Measurements from ENCODE around the gene RASGEF1C. TPM values are rescaled to one million over a fixed set of nuclear protein-coding genes. Genes with fewer than 3 reads are reported as not detected.
A peak's percentile ranks its signal among the peaks of the same experiment; 100 is the strongest.

RASGEF1C gene
- total RNA-seq, 6 experiments from 2014 or later = 0.64 TPM; not detected in 5

DNA sequence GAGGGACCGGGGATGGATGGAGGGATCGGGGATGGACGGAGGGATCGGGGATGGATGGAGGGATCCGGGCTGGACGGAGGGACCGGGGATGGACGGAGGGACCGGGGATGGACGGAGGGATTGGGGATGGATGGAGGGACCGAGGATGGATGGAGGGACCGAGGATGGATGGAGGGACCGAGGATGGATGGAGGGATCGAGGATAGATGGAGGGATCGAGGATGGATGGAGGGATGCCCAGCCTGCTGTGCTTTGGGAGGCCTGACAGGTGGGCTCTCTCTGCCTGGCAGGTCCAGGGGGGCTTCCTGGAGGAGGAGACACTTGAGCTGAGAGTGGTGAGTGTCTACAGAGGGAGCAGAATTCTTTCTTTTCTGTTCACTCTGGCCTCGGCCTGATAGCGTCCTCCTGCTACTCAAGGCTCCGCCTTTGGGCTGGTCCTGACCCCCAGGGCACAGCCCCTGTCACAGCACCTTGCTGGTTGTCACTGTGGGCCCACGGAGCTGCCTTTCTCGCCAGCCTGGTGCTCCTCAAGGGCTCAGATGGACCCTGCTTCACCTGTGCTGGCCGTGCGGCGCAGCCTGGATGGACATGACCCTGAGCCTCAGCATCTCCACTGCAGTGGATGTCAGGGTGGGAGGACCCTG lies 95.2 kb downstream of the RASGEF1C start:
- TF ChIP-seq, protein P1, sequence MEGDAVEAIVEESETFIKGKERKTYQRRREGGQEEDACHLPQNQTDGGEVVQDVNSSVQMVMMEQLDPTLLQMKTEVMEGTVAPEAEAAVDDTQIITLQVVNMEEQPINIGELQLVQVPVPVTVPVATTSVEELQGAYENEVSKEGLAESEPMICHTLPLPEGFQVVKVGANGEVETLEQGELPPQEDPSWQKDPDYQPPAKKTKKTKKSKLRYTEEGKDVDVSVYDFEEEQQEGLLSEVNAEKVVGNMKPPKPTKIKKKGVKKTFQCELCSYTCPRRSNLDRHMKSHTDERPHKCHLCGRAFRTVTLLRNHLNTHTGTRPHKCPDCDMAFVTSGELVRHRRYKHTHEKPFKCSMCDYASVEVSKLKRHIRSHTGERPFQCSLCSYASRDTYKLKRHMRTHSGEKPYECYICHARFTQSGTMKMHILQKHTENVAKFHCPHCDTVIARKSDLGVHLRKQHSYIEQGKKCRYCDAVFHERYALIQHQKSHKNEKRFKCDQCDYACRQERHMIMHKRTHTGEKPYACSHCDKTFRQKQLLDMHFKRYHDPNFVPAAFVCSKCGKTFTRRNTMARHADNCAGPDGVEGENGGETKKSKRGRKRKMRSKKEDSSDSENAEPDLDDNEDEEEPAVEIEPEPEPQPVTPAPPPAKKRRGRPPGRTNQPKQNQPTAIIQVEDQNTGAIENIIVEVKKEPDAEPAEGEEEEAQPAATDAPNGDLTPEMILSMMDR (IDR thresholded peaks at IDR 0.05) = no peak
- no peak for TF ChIP-seq POLR2A (IDR thresholded peaks at IDR 0.05)
- intact Hi-C loops (cut with DNase I) = no loop called here
- WGBS (ENCODE audit: insufficient coverage, low coverage, low lambda C conversion rate, missing lambda C conversion rate) = 86% methylated on average over 16 of the region's 23 CpGs

DNA sequence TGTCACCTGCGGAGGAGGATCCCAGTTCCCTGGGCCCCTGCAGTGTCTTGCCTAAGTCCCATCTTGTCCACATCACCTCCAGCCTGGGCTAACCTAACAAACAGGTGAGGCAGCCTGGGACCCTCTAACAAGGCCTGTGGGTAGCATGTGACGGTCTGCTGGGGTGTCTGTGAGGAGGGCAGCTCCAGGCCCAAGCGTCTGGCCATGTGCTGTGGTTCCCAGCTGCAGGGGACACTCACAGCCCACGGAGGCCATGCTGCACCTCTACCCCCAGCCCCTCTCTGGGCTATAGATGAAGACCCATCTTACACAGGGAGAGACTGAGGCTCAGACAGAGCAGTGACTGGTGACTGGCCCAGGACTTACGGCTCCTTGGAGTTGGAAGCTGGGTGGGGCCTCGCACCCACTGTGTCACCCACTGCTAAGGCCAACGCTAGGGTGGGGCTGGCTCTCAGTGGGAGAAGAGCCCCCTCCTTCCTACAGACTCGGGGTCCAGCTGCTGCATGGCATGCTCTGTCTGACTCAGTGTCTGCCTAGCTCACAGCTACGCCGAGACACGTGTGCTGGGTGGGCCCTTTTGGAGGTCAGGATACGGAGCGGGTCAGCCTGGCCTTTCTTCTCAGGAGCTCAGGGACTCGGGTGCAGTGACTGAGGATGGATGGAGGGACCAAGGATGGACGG lies 96.7 kb downstream of the RASGEF1C start:
- DNase-seq = peak in 1 of 3 donors; percentile 6
- no peaks in the 10 kb centered on the region for H3K27me3 ChIP-seq
- WGBS (ENCODE audit: insufficient coverage, low coverage, low lambda C conversion rate, missing lambda C conversion rate) = 50% methylated on average over 2 of the region's 15 CpGs

More for the DNA sequence above, 95.2 kb downstream of the RASGEF1C start:
- Histone ChIP-seq H3K36me3 (no peaks in the 10 kb centered on the region), H3K27ac (no peak overlapping the region), H3K27me3 (no peaks in the 10 kb centered on the region), H3K4me3 (no peak overlapping the region), H3K4me1 (no peaks in the 10 kb centered on the region), H3K9me3 (no peaks in the 10 kb centered on the region)
- no peak for ATAC-seq
- peak; percentile 9 to 43 (median 41) for DNase-seq

DNA sequence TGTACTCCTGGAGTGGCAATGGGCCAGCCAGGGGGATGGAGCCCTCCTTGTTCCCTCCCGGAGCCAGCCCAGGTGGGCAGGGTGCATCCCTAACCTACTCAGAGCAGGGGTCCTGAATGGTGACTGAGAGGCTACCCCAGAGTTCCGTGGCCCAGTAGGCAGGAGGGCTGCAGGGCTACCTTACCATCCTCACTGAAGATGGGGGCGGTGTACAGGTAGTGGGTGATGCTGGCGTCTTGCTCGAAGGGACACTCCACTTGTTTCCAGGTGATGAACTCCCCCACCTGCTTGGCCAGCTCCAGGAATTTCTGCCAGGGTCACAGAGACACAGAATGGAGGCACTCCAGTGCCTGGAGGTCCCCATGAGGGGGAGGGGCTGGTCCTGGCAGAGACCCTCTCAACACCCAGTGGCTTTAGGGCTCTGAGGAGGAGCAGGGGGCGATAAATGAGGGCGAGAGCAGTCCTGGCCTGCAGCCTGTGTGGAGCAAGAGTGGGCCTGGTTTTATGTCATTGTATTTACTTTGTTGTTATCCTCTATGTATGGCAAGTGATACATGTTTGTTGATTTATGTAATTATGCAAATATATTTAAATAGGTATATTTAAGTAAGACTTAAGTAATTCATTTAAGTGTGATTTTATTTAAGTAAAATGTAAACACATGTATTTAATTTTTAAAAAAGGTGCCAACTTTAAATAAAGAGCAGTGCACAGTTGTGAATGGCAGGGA lies 97.6 kb downstream of the RASGEF1C start:
- H3K4me3 ChIP-seq = no peak overlapping the region
- no peaks in the 10 kb centered on the region for H3K27me3 ChIP-seq
- ATAC-seq (no peak), DNase-seq (no peak)
- TF ChIP-seq POLR2A (IDR thresholded peaks at IDR 0.05) = no peak
- TF ChIP-seq, protein P1 (IDR thresholded peaks at IDR 0.05) = no peak
- H3K36me3 ChIP-seq = no peaks in the 10 kb centered on the region
- H3K9me3 ChIP-seq = peaks cover 0 to 8% (median 3%) of the 10 kb centered on the region in 4 donors
- H3K27ac ChIP-seq = no peak overlapping the region
- WGBS (ENCODE audit: insufficient coverage, low coverage, low lambda C conversion rate, missing lambda C conversion rate) = no CpG with 5 or more reads among the region's 7 CpGs
- intact Hi-C loops (cut with DNase I) = no loop called here
- H3K4me1 ChIP-seq = no peaks in the 10 kb centered on the region

More for the DNA sequence above, 96.7 kb downstream of the RASGEF1C start:
- TF ChIP-seq POLR2A (IDR thresholded peaks at IDR 0.05) = no peak
- TF ChIP-seq, protein P1 (IDR thresholded peaks at IDR 0.05) = no peak
- H3K27ac ChIP-seq = no peak overlapping the region
- H3K36me3 ChIP-seq = no peaks in the 10 kb centered on the region
- no peak overlapping the region for H3K4me3 ChIP-seq
- intact Hi-C loops (cut with DNase I) = no loop called here
- H3K4me1 ChIP-seq = no peaks in the 10 kb centered on the region
- no peak for ATAC-seq
- H3K9me3 ChIP-seq = peaks cover 0 to 2% (median under 1%) of the 10 kb centered on the region in 4 donors

DNA sequence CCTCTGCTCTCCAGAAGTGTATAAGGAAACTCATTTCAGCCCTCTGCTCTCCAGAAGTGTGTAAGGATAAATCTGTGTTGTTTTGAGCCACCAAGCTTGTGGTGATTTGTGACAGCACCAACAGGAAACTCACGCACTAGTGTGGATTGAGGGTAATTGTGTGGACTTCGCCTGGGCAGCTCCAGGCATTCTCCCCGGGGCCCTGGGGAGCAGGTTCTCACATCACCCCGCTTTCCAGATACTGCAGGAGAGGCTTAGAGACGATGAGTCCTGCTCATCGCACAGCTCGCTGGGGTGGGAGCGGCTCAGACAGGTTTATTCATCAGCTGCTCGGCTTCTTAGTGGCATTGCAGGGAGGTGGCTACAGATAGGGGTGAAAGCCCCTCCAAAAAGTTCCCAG lies 99.1 kb downstream of the RASGEF1C start:
- peaks cover 0 to 8% (median 3%) of the 10 kb centered on the region in 4 donors for H3K9me3 ChIP-seq
- TF ChIP-seq, protein P1 (IDR thresholded peaks at IDR 0.05) = no peak
- TF ChIP-seq POLR2A (IDR thresholded peaks at IDR 0.05) = no peak
- no peak for DNase-seq
- no peaks in the 10 kb centered on the region for H3K27me3 ChIP-seq
- H3K36me3 ChIP-seq = no peaks in the 10 kb centered on the region
- H3K4me3 ChIP-seq = no peak overlapping the region
- no peak overlapping the region for H3K27ac ChIP-seq
- no peak for ATAC-seq
- H3K4me1 ChIP-seq = no peaks in the 10 kb centered on the region
- WGBS (ENCODE audit: insufficient coverage, low coverage, low lambda C conversion rate, missing lambda C conversion rate) = 83% methylated on average over 2 of the region's 9 CpGs
- intact Hi-C loops (cut with DNase I) = no loop called here
